K562 (cell line): ENCODE measurements around the gene CCDC90B. TPM values are rescaled to one million over a fixed set of nuclear protein-coding genes. Genes with fewer than 3 reads are reported as not detected.

ENCODE experiments used
- CHD1 ChIP-seq: fragments of 200-600 bp; sonication (generic); IDR thresholded peaks from one replicate; pipeline ENCODE4 v1.6.1; 2012; ENCODE audit warnings: mild to moderate bottlenecking, moderate library complexity, low read length, inconsistent platforms
- CHD4 ChIP-seq: fragments of 200-600 bp; sonication (generic); IDR thresholded peaks from 3 replicates; pipeline ENCODE4 v1.6.1; 2012; ENCODE audit warnings: low read depth, mild to moderate bottlenecking, mixed read lengths, low read length, inconsistent platforms; ENCODE audit not compliant: insufficient read depth, insufficient replicate concordance, poor library complexity, severe bottlenecking
- HMG20B ChIP-seq: fragments of 250-450 bp; sonication (Bioruptor Pico); IDR thresholded peaks from 2 replicates; pipeline ENCODE4 v1.5.0; 2021; ENCODE audit warnings: mild to moderate bottlenecking
- KAT8 ChIP-seq: fragments of 450-650 bp; IDR thresholded peaks from 2 replicates; pipeline ENCODE4 v1.6.1; 2016; ENCODE audit warnings: low read depth, mild to moderate bottlenecking
- MAFF ChIP-seq: IDR thresholded peaks from 2 replicates; pipeline ENCODE4 v1.6.1; 2012; ENCODE audit warnings: low read length, improper control_type of control experiment
- MTF1 ChIP-seq: fragments of 250-450 bp; sonication (Bioruptor Pico); IDR thresholded peaks from 2 replicates; pipeline ENCODE4 v1.9.0; 2021; ENCODE audit warnings: moderate library complexity, mild to moderate bottlenecking, inconsistent platforms, borderline replicate concordance
- SIN3B ChIP-seq: fragments of 450-650 bp; IDR thresholded peaks from 2 replicates; pipeline ENCODE4 v1.6.1; 2017; ENCODE audit warnings: low read depth, mild to moderate bottlenecking, moderate library complexity
- SMARCB1 ChIP-seq: IDR thresholded peaks from 2 replicates; pipeline ENCODE4 v1.6.1; 2011; ENCODE audit warnings: improper control_type of control experiment, low read depth; ENCODE audit not compliant: insufficient read length
- TOE1 ChIP-seq, 2 experiments: fragments of 450-650 bp in 1 of 2; sonication (generic) in 1 of 2; formaldehyde crosslinking in 1 of 2; IDR thresholded peaks; 2 replicates each; pipeline versions ENCODE4 v1.7.1 to v1.8.0; 2016 to 2022; ENCODE audit warnings: borderline replicate concordance in 2 of 2, mild to moderate bottlenecking in 2 of 2, antibody characterized with exemption in 1 of 2, inconsistent platforms in 1 of 2, low read depth in 1 of 2, missing genetic modification reagents in 1 of 2, moderate library complexity in 1 of 2
- ZBTB8A ChIP-seq: fragments of 450-650 bp; IDR thresholded peaks from 2 replicates; pipeline ENCODE4 v1.6.1; 2018; ENCODE audit warnings: mild to moderate bottlenecking, moderate library complexity; ENCODE audit not compliant: partially characterized antibody
- ZFP30 ChIP-seq: fragments of 250-450 bp; sonication (Bioruptor Pico); IDR thresholded peaks from 2 replicates; pipeline ENCODE4 v1.8.0; 2022; ENCODE audit warnings: moderate library complexity, mild to moderate bottlenecking, inconsistent platforms, borderline replicate concordance
- ZNF239 ChIP-seq: fragments of 250-450 bp; sonication (Bioruptor Pico); IDR thresholded peaks from 2 replicates; pipeline ENCODE4 v1.4.0; 2020; ENCODE audit warnings: mild to moderate bottlenecking
- ZNF639 ChIP-seq, 2 experiments: fragments of 200-800 bp in 1 of 2; sonication (Bioruptor generic) in 1 of 2; sonication (generic) in 1 of 2; formaldehyde crosslinking in 1 of 2; IDR thresholded peaks in 1 of 2; conservative IDR thresholded peaks in 1 of 2; 2 replicates each; pipeline versions ENCODE4 v1.5.0 to v1.6.1; 2016 to 2020; ENCODE audit warnings: missing compliant biosample characterization in 1 of 2, missing genetic modification characterization in 1 of 2, missing genetic modification reagents in 1 of 2
- ZNF696 ChIP-seq: fragments of 250-450 bp; sonication (Bioruptor Pico); conservative IDR thresholded peaks from 2 replicates; pipeline ENCODE4 v1.4.0; 2020; ENCODE audit warnings: mild to moderate bottlenecking, moderate library complexity
- ZNF77 ChIP-seq: fragments of 250-450 bp; sonication (Bioruptor Pico); IDR thresholded peaks from 2 replicates; pipeline ENCODE4 v1.5.0; 2020
- polyA plus RNA-seq, 8 experiments: library from polyadenylated mRNA; depleted of rRNA in 4 of 8; stranded (reverse) in 5 of 8; unstranded in 3 of 8; fragments of >200 nt; fragmentation: Nextera tagmentation in 2 of 8; fragmentation: Illumina TruSeq in 1 of 8; extraction: Ambion mirVana in 2 of 8; extraction: Trizol in 1 of 8; gene quantifications; 2 replicates each; pipeline versions ENCODE4 v1.2.1 to v1.2.3, GENCODE V29; 2011 to 2014; ENCODE audit warnings: inconsistent platforms in 1 of 8, missing spikeins in 1 of 8
- total RNA-seq, 7 experiments: library from RNA; depleted of rRNA in 6 of 7; stranded (reverse); fragments of >200 nt in 6 of 7; fragmentation: Illumina TruSeq in 2 of 7; extraction: Trizol in 2 of 7; gene quantifications; 2 replicates each; pipeline versions ENCODE4 v1.2.1 to v1.2.3, GENCODE V29; 2011 to 2021; ENCODE audit warnings: low replicate concordance in 1 of 7
- TF ChIP-seq, protein P1 (sequence below): fragments of 250-450 bp; sonication (Bioruptor Pico); IDR thresholded peaks from 2 replicates; pipeline ENCODE4 v1.8.0; 2022; ENCODE audit warnings: moderate library complexity, mild to moderate bottlenecking, inconsistent platforms
- TF ChIP-seq, protein P2 (sequence below), 2 experiments: fragments of 450-650 bp; conservative IDR thresholded peaks; 2 replicates each; pipeline ENCODE4 v1.6.1; 2017; ENCODE audit warnings: mild to moderate bottlenecking in 2 of 2, moderate library complexity in 2 of 2
- TF ChIP-seq, protein P3 (sequence below): fragments of 250-450 bp; sonication (Bioruptor Pico); IDR thresholded peaks from 2 replicates; pipeline ENCODE4 v1.8.0; 2022; ENCODE audit warnings: moderate library complexity, mild to moderate bottlenecking, inconsistent platforms
- TF ChIP-seq, protein P4 (sequence below): fragments of 450-650 bp; formaldehyde crosslinking; IDR thresholded peaks from 2 replicates; pipeline ENCODE4 v1.4.0; 2020; ENCODE audit warnings: mild to moderate bottlenecking, moderate library complexity

The CCDC90B gene
- total and polyA plus RNA-seq, 9 of the 15 experiments (the other 6 are each of a cell fraction or from before 2014, with no cell fraction given): 26.6 to 63.6 (median 51.8) TPM

DNA sequence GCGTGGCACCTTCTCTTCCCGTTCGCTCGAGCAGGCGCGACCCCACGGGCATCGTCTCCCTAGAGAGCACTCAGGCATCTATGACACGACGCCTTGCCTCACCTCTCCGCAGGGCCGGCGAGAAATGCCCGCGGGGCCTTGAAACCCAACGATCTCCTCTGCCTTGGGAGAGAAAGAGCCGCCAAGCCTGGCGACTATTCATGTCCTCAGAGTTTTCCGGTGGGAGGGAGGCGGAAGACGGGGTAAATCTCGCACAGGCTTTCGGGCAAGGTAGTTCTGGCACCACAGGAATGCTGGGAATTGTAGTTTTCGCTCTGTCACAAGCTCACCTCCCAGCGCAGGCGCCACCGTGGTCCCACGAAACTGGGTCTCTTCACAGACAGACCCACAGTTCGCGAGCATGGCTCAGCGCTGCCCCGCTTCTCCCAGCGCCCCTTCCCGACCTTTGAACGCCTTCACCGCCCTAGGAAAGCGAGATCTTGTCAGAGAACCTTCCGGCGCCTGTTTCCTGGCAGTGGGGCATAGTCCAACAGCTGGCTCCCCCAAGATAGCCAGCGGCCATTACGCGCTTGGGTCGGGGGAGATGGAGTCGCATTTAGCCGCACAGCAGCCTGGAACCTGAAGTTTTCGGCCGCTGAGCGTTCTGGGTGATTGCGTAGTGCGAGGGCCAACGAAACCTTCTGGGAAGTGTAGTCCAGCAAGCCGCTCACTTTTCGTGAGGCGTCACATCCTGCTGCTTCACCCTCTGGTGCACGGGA lies at the start of gene CCDC90B (continued):
- TF ChIP-seq, protein P1, sequence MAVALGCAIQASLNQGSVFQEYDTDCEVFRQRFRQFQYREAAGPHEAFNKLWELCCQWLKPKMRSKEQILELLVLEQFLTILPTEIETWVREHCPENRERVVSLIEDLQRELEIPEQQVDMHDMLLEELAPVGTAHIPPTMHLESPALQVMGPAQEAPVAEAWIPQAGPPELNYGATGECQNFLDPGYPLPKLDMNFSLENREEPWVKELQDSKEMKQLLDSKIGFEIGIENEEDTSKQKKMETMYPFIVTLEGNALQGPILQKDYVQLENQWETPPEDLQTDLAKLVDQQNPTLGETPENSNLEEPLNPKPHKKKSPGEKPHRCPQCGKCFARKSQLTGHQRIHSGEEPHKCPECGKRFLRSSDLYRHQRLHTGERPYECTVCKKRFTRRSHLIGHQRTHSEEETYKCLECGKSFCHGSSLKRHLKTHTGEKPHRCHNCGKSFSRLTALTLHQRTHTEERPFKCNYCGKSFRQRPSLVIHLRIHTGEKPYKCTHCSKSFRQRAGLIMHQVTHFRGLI (CRISPR knock-in tag): 0 out of 2 replicates have a peak, but pooled peaks have one; percentile 61
- TF ChIP-seq ZFP30 (CRISPR knock-in tag): no peak
- TF ChIP-seq SIN3B: peak; percentile 41; the same call in 1 of the 2 replicates
- TF ChIP-seq TOE1 (IDR thresholded peaks at IDR 0.05; ENCODE audit: borderline replicate concordance): peak; percentile 78
- peak; percentile 38; the same call in 1 of the 2 replicates for TF ChIP-seq TOE1 (CRISPR knock-in tag; IDR thresholded peaks at IDR 0.05; ENCODE audit: borderline replicate concordance, low read depth)
- no peak for TF ChIP-seq CHD1
- no peak for TF ChIP-seq SMARCB1
- TF ChIP-seq ZNF696 (CRISPR knock-in tag): no peak
- no peak for TF ChIP-seq ZBTB8A
- TF ChIP-seq MAFF: no peak
- TF ChIP-seq, protein P2, sequence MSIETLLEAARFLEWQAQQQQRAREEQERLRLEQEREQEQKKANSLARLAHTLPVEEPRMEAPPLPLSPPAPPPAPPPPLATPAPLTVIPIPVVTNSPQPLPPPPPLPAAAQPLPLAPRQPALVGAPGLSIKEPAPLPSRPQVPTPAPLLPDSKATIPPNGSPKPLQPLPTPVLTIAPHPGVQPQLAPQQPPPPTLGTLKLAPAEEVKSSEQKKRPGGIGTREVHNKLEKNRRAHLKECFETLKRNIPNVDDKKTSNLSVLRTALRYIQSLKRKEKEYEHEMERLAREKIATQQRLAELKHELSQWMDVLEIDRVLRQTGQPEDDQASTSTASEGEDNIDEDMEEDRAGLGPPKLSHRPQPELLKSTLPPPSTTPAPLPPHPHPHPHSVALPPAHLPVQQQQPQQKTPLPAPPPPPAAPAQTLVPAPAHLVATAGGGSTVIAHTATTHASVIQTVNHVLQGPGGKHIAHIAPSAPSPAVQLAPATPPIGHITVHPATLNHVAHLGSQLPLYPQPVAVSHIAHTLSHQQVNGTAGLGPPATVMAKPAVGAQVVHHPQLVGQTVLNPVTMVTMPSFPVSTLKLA (conservative IDR thresholded peaks at IDR 0.05): peak; percentile 78 to 86
- TF ChIP-seq ZNF639 (CRISPR knock-in tag; conservative IDR thresholded peaks at IDR 0.05 in 1 of 2, IDR thresholded peaks at IDR 0.05 in 1 of 2): peak in 1 of 2 experiments; percentile 87; a peak in 1 of 4 replicates
- TF ChIP-seq ZNF239 (CRISPR knock-in tag): no peak
- TF ChIP-seq ZNF77 (CRISPR knock-in tag): no peak
- TF ChIP-seq, protein P3, sequence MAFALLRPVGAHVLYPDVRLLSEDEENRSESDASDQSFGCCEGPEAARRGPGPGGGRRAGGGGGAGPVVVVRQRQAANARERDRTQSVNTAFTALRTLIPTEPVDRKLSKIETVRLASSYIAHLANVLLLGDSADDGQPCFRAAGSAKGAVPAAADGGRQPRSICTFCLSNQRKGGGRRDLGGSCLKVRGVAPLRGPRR (CRISPR knock-in tag): no peak
- no peak for TF ChIP-seq HMG20B (CRISPR knock-in tag)
- no peak for TF ChIP-seq CHD4
- no peak for TF ChIP-seq MTF1
- TF ChIP-seq KAT8: peak; percentile 97
- TF ChIP-seq, protein P4, sequence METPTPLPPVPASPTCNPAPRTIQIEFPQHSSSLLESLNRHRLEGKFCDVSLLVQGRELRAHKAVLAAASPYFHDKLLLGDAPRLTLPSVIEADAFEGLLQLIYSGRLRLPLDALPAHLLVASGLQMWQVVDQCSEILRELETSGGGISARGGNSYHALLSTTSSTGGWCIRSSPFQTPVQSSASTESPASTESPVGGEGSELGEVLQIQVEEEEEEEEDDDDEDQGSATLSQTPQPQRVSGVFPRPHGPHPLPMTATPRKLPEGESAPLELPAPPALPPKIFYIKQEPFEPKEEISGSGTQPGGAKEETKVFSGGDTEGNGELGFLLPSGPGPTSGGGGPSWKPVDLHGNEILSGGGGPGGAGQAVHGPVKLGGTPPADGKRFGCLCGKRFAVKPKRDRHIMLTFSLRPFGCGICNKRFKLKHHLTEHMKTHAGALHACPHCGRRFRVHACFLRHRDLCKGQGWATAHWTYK (CRISPR knock-in tag): peak; percentile 28; the same call in 1 of the 2 replicates
